GM18507 (cell line): Measurements from ENCODE around the gene NFAT5.
"Not testable (repeated sequence)": the region's sequence is repeated elsewhere in the genome, so short reads cannot be mapped to it uniquely, and the experiment has no call there.

Experiments
- DNase-seq: peaks from one replicate; pipeline ENCODE4 v3.0.0; 2011; ENCODE audit warnings: low read depth; ENCODE audit not compliant: insufficient read length; ENCODE audit errors: extremely low spot score
- FAIRE-seq: peaks from 2 replicates; lab custom pipeline; 2011; peaks lifted over from hg19 to GRCh38; lab: Jason Lieb, UNC

Gene NFAT5

DNA sequence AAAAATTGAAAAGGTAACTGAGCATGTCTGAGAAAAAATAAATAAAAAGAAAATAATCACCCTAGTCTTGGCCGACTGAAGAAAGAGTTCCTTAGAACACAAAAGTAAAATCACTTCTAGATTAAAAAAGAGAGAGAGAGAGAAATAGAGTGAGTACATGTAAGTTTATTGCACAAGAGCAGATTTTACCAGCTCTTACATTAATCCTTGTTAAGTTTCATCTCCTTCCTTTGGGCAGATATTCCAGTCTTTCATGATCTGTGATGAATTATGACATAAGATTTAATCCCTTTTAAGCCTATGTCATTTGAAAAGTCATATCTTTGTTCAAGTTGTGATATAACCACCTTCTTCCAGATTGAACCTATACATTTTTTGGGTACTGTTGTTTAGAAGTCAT, 54.8 kb downstream of the NFAT5 start:
- DNase-seq (no peak), FAIRE-seq (no peak)

DNA sequence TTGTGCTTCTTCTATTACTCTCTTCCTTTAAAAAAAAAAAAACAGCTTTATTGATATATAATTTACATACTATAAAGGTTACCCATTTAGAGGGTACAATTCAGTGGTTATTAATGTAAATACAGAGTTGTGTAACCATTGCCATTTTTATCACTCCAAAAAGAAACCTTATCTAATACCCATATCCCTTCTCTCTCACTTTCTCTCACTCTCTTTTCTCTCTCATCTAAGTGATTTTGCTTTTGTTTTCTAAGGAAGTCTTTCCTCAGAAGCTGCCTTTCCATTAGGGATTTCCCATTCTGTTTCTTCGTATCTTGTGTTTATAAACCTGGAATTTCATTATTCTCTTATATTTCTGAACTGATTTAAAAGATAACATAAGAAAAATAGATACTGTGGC, 55.5 kb downstream of the NFAT5 start:
- FAIRE-seq (no peak), DNase-seq (no peak)

DNA sequence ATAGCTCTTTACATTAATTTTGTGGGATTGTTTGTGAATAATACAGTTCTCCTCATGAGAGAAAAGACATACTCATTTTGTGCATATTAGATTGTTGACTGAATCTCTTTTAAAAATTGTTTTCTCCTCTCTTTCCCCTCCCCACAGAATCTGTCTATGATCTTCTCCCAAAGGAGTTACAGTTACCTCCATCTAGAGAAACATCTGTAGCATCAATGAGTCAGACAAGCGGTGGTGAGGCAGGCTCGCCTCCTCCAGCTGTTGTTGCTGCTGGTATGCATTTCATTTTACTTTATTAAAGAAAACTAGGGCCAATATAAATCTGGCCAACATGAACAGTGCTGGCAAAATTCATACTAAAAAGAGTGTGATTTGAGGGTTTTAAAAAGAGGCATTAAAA, 60.5 kb downstream of the NFAT5 start:
- no peak for FAIRE-seq

DNA sequence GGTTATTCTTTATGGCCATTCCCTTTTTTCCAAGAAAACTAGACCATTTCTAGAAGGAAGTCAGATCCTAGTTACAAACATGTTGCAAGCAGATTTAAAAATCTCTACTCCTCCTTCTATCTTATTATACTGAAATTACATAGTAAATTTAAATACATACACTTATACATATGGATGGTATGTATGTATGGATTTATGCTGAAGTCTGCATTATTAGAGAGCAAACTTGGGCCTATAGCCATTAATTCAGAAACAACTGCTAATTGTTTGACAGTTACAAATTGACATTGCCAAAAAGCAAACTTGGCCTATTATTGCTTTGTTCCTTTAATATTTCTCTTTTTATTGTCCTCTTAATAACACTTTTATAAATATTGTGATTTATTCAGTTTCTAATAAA, 67.1 kb downstream of the NFAT5 start:
- DNase-seq (no peak), FAIRE-seq (no peak)

More for the DNA sequence above, 60.5 kb downstream of the NFAT5 start:
- no peak for DNase-seq

DNA sequence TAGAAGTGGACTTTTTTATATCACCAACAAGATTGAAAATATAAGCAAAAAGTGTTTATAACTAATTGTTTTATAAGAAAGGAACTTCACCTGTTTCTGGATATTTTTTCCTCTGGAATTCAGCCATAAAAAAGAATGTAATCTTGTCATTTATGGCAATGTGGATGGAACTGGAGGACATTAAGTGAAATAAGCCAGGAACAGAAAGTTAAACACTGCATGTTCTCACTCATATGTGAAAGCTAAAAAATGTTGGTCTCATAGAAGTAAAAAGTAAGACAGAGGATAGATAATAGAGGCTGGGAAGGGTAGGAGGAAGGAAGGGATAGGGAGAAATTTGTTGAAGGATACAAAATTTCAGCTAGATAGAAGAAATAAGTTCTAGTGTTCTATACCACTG, 67.6 kb downstream of the NFAT5 start:
- no peak for FAIRE-seq
- no peak for DNase-seq

DNA sequence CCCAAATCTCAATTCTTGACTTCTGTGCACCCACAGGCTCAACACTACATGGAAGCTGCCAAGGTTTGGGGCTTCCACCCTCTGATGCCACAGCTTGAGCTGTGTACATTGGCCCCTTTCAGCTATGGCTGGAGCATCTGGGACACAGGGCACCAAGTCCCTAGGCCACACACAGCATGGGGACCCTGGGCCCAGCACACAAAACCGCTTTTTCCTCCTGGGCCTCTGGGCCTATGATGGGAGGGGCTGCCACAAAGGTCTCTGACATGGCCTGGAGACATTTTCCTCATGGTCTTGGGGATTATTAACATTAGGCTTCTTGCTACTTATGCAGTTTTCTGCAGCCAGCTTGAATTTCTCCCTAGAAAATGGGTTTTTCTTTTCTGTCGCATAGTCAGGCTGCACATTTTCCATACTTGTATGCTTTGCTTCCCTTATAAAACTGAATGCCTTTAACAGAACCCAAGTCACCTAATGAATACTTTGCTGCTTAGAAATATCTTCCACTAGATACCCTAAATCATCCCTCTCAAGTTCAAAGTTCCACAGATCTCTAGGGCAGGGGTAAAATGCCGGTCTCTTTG, 70.9 kb downstream of the NFAT5 start:
- DNase-seq, FAIRE-seq: not testable (repeated sequence)

DNA sequence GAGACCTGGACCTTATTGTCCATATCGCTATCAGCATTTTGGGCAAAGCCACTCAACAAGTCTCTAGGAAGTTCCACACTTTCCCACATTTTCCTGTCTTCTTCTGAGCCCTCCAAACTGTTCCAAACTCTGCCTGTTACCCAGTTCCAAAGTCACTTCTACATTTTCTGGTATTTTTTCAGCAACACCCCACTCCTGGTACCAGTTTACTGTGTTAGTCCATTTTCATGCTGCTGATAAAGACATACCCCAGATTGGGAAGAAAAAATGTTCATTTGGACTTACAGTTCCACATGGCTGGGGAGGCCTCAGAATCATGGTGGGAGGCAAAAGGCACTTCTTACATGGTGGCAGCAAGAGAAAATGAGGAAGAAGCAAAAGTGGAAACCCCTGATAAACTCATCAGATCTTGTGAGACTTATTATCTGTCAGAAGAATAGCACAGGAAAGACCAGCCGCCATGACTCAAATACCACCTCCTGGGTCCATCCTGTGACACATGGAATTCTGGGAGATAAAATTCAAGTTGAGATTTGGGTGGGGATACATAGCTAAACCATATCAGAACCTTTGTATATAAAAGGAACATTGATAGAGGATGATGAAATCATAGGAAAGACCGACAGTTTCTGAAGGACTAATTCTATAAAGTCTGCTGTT, 71.6 kb downstream of the NFAT5 start:
- not testable (repeated sequence) for DNase-seq, FAIRE-seq

DNA sequence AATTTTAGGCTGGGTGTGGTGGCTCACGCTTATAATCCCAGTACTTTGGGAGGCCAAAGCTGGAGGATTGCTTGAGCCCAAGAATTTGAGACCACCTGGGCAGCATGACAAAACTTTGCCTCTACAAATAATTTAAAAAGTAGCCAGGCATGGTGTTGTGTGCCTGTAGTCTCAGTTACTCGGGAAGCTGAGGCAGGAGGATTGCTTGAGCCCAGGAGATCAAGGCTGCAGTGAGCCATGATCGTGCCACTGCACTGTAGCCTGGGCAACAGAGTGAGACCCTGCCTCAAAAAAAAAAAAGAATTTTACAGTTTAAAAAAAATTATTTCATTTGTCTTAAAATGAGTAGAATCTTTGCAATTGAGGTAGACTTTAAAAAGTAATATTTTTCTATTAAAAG, 78.2 kb downstream of the NFAT5 start:
- not testable (repeated sequence) for DNase-seq, FAIRE-seq

DNA sequence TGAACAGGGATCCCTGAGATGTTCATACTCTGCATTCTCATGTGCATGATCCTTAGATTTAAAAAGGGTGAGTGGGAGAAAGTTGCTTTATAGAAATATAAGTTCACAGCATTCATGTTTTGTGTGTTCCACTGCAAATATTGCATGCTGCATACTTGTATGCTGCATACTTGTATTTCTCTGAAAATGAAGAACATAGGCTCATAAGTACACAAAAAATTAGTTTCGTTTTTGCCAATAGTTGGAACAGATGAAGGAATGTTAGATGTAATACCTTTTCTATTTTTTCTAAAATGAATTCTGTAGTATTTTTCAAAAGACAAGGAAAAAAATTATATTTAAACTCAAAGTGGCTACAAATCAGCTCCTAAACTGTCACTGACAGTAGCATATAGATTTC, 79.0 kb downstream of the NFAT5 start:
- DNase-seq (no peak), FAIRE-seq (no peak)

DNA sequence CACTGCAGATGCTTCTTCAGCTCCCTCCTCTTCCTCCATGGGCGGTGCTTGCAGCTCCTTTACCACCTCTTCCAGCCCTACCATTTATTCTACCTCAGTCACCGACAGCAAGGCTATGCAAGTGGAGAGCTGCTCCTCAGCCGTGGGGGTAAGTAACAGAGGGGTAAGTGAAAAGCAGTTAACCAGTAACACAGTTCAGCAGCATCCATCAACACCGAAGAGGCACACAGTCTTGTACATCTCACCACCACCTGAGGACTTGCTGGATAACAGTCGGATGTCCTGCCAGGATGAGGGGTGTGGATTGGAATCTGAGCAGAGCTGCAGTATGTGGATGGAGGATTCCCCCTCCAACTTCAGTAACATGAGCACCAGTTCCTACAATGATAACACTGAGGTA, 81.3 kb downstream of the NFAT5 start:
- FAIRE-seq (no peak), DNase-seq (no peak)

DNA sequence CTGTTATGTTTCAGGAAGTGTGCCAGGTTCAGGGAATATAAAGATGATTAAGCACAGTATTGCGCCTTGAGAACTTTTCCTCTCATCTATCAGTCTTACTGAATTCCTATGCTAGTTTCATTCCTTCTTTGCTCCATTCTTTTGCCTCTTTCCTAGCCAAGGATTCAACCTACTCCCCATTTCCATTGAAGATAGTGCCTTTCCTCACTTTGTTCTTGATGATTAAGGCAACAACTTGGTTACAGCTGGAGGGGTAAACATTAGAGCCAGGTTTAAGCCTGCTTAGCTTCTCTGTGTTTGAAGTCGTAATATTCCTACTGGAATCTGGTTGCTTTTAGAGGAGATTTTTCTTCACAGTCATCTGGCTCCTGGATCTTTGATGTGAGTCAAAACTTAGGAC, 85.5 kb downstream of the NFAT5 start:
- DNase-seq (no peak), FAIRE-seq (no peak)

DNA sequence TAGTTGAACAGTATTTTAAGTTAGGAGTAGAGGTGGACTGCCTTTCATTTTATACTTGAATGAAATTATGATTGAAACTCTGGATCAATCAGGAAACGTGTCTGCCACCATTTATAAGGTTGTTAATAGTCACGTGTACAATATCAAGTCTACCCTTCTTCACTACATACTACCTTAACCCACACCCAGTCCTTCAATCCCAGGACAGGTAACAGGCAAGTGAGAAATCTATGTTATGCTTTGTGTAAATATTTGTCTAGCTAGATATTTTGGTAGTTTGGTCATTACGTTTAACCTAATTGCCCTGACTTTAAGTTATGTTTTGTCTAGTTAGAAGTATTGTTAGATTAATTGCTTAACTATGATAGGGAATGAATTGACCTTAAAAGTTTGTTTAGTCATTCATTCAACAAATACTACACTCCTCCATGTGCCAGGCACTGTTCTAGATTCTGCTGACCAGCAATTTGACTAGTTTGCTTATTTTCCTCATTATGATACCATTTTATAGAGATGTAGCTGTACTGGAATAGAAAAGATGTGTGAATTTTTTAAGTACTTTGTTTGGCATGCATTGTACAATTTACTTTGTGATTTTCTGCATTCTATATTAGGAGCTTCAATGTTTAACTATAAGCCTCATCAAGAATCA, 88.6 kb downstream of the NFAT5 start:
- DNase-seq (no peak), FAIRE-seq (no peak)

DNA sequence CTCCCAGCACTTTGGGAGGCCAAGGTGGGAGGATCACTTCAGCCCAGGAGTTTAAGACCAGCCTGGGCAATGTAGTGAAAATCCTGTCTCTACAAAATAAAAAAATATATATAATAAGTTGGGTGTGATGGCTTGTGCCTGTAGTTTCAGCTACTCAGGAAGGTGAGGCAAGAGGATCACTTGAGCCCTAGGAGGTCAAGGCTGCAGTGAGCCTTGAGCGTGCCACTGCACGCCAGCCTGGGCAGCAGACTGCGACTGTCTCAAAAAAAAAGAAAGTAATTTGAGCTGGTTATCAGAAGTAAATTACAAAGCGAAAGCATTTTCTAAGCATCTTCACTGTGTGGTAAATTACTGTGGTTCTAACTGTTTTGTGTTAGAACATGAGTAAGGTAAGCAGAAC, 94.4 kb downstream of the NFAT5 start:
- DNase-seq = no peak

DNA sequence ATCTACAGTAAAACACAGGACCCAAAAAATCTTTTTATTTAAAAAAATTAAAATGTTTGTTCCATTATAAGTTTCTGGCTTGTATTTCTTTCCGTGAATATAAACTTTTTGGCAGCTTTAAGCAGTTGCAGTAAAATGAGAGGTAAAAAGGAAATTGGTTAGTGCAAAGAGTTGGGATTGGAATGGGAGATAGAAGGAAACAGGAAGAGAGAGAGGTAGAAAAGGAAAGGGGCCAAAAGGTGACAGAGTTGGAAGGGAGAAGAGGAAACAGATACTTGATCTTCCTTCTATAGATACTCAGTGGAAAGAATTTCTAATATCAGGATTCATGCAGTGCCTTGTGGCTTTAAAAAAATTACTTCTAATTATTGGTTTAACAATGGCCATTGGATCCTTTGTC, 97.1 kb downstream of the NFAT5 start:
- FAIRE-seq (no peak), DNase-seq (no peak)

More for the DNA sequence above, 94.4 kb downstream of the NFAT5 start:
- no peak for FAIRE-seq

DNA sequence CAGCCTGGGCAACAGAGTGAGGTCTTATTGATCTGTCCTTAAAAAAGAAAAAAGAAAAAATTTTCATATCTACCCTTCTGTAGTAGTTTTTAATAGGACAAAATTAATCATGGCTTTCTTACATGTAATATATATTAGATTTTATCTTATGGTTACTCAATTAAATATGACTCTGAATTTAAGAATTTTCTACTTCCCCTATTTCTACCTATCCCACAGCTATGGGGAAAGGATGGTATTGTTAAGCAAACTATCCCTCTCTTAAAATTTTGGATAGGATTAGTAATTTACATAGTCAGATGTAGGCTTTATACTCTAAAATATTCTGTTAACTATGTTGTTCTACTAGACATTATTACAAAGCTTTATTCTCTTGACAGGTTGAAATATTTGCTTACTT, 98.1 kb downstream of the NFAT5 start:
- FAIRE-seq (no peak), DNase-seq (no peak)

DNA sequence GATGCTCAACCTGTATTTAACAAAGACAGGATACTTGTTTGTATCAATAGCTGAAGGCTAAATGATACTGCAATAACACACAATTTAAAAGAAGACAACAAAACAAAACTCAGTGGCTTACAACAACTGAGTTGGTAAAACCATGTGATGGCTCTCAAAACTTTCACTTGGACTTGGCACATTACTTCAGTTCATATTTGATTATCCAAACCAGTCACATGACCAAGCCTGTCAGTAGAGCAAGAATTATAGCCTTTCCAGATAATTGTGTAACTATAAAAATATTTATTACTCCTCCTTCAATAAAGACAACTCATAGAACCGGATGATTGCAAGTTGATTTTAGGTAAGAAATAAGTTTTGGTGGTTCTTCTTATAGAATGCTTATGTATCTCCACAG, 103.8 kb downstream of the NFAT5 start:
- no peak for DNase-seq
- no peak for FAIRE-seq

DNA sequence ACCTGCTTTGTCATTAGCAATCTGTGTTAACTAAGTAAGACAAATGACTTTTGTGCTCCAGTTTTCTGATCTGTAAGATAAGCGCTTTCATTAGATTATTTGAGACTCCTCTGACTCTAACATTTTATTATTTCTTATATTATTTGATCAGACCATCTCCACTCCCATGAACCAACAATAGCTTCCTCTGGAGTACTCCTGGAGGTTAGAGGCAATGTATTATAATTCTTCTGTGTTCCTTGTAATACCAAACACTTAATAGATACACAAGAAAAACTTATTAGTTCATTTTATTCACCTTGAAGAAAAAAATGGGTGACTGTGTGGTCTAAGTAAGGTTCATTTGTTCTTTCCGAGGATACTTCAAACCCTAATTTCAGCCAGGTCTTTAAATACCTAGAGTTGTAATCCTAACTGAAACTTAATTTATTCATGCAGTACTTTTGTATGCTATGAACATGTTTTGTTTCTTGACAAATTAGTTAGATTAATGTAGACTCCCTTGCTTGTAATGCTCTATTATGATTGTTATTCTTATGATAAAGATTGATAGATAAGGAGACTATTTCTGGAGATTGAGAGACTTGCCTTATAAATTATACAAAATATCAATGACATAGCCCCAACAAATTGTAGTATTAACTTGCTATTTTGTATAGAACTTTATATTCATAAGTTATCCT, 106.7 kb downstream of the NFAT5 start:
- FAIRE-seq (no peak), DNase-seq (no peak)

DNA sequence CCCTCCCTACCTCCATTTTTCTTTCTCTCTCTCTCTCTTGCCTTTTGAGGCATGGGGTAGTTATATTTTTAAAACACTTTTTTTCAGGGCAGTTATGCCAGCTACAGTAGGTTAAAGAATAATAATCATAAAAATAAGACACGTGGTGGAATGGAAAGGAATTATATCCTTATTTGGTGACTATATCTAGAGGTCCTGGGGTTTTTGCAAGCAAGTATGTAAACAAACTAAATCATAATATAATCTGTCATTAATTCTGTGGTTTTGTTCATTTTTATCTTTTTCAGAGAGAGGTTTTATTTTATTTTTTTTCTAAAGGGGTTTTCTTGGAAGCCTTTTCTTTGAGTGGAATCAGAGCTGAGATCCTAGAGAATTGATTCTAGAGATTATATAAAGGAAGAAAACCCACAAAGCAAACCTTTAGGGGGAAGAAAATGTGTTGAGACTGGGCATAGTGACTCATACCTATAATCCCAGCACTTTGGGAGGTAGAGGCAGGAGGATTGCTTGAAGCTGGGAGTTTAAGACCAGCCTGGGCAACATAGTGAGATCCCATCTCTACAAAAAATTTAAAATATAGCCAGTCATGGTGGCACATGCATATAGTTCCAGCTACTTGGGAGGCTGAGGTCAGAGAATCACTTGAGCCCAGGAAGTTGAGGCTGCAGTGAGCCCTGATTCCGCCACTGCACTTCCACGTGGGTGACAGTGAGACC, 107.4 kb downstream of the NFAT5 start:
- no peak for DNase-seq
- FAIRE-seq = no peak

DNA sequence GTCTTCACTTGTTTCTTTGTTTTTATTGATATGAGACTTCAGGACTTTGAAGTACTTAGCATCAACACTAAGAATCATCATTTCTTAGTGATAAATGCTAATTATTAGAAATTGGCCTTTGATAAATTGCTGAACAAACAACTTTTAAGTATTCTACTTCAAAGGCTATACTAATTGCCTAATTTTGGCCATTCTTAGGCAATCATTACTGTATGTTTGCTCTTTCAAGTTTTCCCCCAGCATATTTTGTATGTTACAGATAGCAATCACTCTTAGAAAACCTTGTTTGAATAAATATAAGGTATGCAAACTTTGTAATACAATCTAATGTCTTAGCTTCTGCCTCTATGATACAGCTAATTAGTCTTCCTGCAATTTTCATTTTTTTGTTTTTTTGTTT, 114.6 kb downstream of the NFAT5 start:
- no peak for FAIRE-seq

DNA sequence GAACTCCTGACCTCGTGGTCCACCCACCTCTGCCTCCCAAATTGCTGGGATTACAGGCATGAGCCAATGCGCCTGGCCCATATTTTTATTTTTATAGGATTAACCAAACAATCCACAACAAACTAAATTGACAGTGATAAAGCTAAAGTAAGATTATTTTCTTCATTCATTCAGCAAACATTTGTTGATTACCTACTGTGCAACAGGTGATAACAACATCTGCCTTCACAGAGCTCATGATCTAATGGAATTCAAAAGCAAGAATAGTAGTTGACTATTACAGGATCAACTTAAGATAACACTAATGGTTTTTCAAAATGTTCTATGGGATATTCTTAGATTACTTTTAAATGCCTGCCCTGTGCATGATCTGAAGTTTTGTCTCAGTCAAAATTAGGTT, 122.8 kb downstream of the NFAT5 start:
- FAIRE-seq = no peak
- DNase-seq = no peak

More for the DNA sequence above, 114.6 kb downstream of the NFAT5 start:
- DNase-seq = no peak
